Lung (tissue), 12 donors: ENCODE results near the gene SERPINE3. TPM values are rescaled to one million over a fixed set of nuclear protein-coding genes. Genes with fewer than 3 reads are reported as not detected.
A peak's percentile ranks its signal among the peaks of the same experiment; 100 is the strongest.

ENCODE experiments used
- ATAC-seq: fragments of 200-7000 bp; cut with Tn5 transposase; one replicate; pipeline ENCODE4 v1.9.1; 2020; ENCODE audit warnings: moderate number of reproducible peaks; ENCODE audit not compliant: insufficient read depth, low FRiP score
- DNase-seq, 3 donors: peaks; one replicate each; pipeline ENCODE4 v3.0.0-alpha.2; 2013 to 2017
- H3K27ac ChIP-seq, 2 donors: one replicate each; pipeline ENCODE4 v1.5.1; 2013; ENCODE audit warnings: mild to moderate bottlenecking in 2 of 2, moderate library complexity in 2 of 2, control low read depth in 1 of 2, inconsistent platforms in 1 of 2, low read depth in 1 of 2, low read length in 1 of 2
- H3K27me3 ChIP-seq, 3 donors: one replicate each; pipeline ENCODE4 v1.5.1; 2013; ENCODE audit warnings: low read length in 2 of 3; ENCODE audit not compliant: control insufficient read depth in 3 of 3, insufficient read depth in 3 of 3
- H3K36me3 ChIP-seq, 4 donors: one replicate each; pipeline ENCODE4 v1.5.1; 2013; ENCODE audit warnings: low read length in 4 of 4, mild to moderate bottlenecking in 1 of 4, moderate library complexity in 1 of 4; ENCODE audit not compliant: control insufficient read depth in 4 of 4, insufficient read depth in 4 of 4
- H3K4me1 ChIP-seq, 5 donors: one replicate each; pipeline ENCODE4 v1.5.1; 2013; ENCODE audit warnings: low read length in 5 of 5, mild to moderate bottlenecking in 2 of 5, moderate library complexity in 1 of 5; ENCODE audit not compliant: control insufficient read depth in 5 of 5, insufficient read depth in 5 of 5
- H3K4me3 ChIP-seq: one replicate; pipeline ENCODE4 v1.5.1; 2013; ENCODE audit warnings: mild to moderate bottlenecking, control low read depth, moderate library complexity
- H3K9ac ChIP-seq, 2 donors: one replicate each; pipeline ENCODE4 v1.5.1; 2013; ENCODE audit warnings: low read length in 2 of 2, control low read depth in 1 of 2; ENCODE audit not compliant: insufficient read depth in 1 of 2
- H3K9me3 ChIP-seq, 4 donors: one replicate each; pipeline ENCODE4 v1.5.1; 2013; ENCODE audit warnings: low read length in 3 of 4, mild to moderate bottlenecking in 1 of 4, moderate library complexity in 1 of 4; ENCODE audit not compliant: control insufficient read depth in 4 of 4, insufficient read depth in 3 of 4
- CTCF ChIP-seq: IDR thresholded peaks from 2 replicates; pipeline ENCODE4 v1.5.1; 2012; ENCODE audit warnings: mild to moderate bottlenecking; ENCODE audit errors: control extremely low read depth, extremely low read depth
- WGBS, 2 donors: extraction: QIAGEN DNeasy Blood & Tissue Kit; methylation state at CpG; one replicate each; pipeline ENCODE4 v1.1.7; 2013; 5-methylcytosine and 5-hydroxymethylcytosine counted together
- polyA plus RNA-seq, 2 donors: library from polyadenylated mRNA; stranded (reverse); fragments of 200-250 nt; gene quantifications; one replicate each; pipeline ENCODE4 v1.2.1, GENCODE V29; 2013
- total RNA-seq, 2 donors: library from RNA; depleted of rRNA in 1 of 2; stranded (reverse); fragments of >200 nt in 1 of 2; gene quantifications; one replicate each; pipeline ENCODE4 v1.2.1, GENCODE V29; 2014 to 2021
- donor health status: control.
- donor health status: control.
- donor health status: Bipolar disorder and iron deficiency.
- donor health status: healthy.
- donor health status: DM: yes; HTN: yes; CAD: no.

Gene SERPINE3
- total and polyA plus RNA-seq, 4 donors = not detected

GRCh38 chr13:51380269-51380668 lies 40.8 kb downstream of the SERPINE3 start:
- no peak overlapping the region for H3K4me3 ChIP-seq
- no peak overlapping the region for H3K9ac ChIP-seq
- H3K9me3 ChIP-seq = no peaks in the 10 kb centered on the region
- DNase-seq = peak in 2 of 3 donors; percentile 36 to 64
- H3K27ac ChIP-seq = no peak overlapping the region
- no peaks in the 10 kb centered on the region for H3K27me3 ChIP-seq
- H3K4me1 ChIP-seq = no peaks in the 10 kb centered on the region
- WGBS, 2 donors = 64 to 86% methylated on average over 4 of the region's 4 CpGs
- peak; percentile 74 for ATAC-seq
- no peak for TF ChIP-seq CTCF
- peaks cover 5 to 15% (median 10%) of the 10 kb centered on the region in 4 donors for H3K36me3 ChIP-seq

- no peaks in the 10 kb centered on the region for H3K9me3 ChIP-seq
- no peak overlapping the region for H3K27ac ChIP-seq
- DNase-seq (no peak), ATAC-seq (no peak)
- 95 to 97% methylated on average over 2 of the region's 2 CpGs for WGBS, 2 donors
- no peak overlapping the region for H3K9ac ChIP-seq
- H3K4me1 ChIP-seq = no peaks in the 10 kb centered on the region
- no peak overlapping the region for H3K4me3 ChIP-seq
- no peaks in the 10 kb centered on the region for H3K27me3 ChIP-seq
- H3K36me3 ChIP-seq = peaks cover 0 to 7% (median 3%) of the 10 kb centered on the region in 4 donors
- TF ChIP-seq CTCF = no peak
These were observed 45.6 kb downstream of the SERPINE3 start for GRCh38 chr13:51385114-51385513.

GRCh38 chr13:51394724-51395123 lies 55.2 kb downstream of the SERPINE3 start:
- Histone ChIP-seq H3K9ac (no peak overlapping the region), H3K27me3 (no peaks in the 10 kb centered on the region), H3K4me3 (no peak overlapping the region), H3K9me3 (no peaks in the 10 kb centered on the region), H3K36me3 (peaks cover 2 to 5% (median 3%) of the 10 kb centered on the region in 4 donors), H3K27ac (no peak overlapping the region), H3K4me1 (peaks cover 0 to 11% (median 0%) of the 10 kb centered on the region in 5 donors)
- TF ChIP-seq CTCF = no peak
- no peak for ATAC-seq
- DNase-seq = no peak

GRCh38 chr13:51396352-51396751 lies 56.9 kb downstream of the SERPINE3 start:
- no peaks in the 10 kb centered on the region for H3K27me3 ChIP-seq
- peaks cover 0 to 11% (median 0%) of the 10 kb centered on the region in 5 donors for H3K4me1 ChIP-seq
- no peak for TF ChIP-seq CTCF
- H3K9ac ChIP-seq = no peak overlapping the region
- ATAC-seq = peak; percentile 27
- H3K27ac ChIP-seq = no peak overlapping the region
- no peak for DNase-seq
- no peak overlapping the region for H3K4me3 ChIP-seq
- peaks cover 2 to 5% (median 3%) of the 10 kb centered on the region in 4 donors for H3K36me3 ChIP-seq
- H3K9me3 ChIP-seq = no peaks in the 10 kb centered on the region
- 29 to 53% methylated on average over 2 of the region's 2 CpGs for WGBS, 2 donors
